GM10248 (cell line): ENCODE results near the gene NPPB.

Experiments used
- CTCF ChIA-PET: fragments of 300-600 bp; sonication (Branson Sonifier 250); formaldehyde crosslinking; extraction: SDS; loops from one replicate; lab custom pipeline; 2021; ENCODE audit warnings: antibody characterized with exemption; lab: Yijun Ruan, JAX
- POLR2A ChIA-PET: fragments of 350-650 bp; sonication (Branson Sonifier 250); formaldehyde crosslinking; extraction: SDS; loops from one replicate; lab custom pipeline; 2020; ENCODE audit warnings: antibody characterized with exemption; lab: Yijun Ruan, JAX
- DNase-seq: peaks from one replicate; pipeline ENCODE4 v3.0.0; 2012; ENCODE audit errors: extremely low spot score
- TF ChIP-seq, protein P1 (sequence below): IDR thresholded peaks from 2 replicates; pipeline ENCODE4 v1.5.1; 2012; ENCODE audit warnings: mild to moderate bottlenecking, low read depth; ENCODE audit errors: extremely low read depth, missing control alignments, control extremely low read depth

Gene NPPB

DNA sequence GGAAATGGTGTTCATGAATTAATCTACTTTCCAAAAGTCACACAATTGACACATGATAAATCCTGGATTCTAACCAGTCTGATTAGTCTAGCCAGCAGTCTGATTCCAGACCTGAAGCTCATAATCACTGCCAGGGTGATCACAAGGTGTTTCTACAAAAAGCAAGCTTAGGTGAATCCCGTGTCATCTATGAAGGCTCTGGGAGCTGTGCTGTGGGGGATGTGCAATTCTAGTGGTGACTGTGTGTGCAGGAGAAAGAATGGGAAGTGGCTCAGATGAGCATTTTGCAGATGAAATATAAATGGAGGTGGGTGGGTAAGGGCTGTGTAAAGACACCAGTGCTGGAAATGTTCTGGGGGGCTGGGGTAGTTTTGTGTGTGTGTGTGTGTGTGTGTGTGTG is 1.8 kb upstream of the NPPB start:
- DNase-seq: no peak
- TF ChIP-seq, protein P1, sequence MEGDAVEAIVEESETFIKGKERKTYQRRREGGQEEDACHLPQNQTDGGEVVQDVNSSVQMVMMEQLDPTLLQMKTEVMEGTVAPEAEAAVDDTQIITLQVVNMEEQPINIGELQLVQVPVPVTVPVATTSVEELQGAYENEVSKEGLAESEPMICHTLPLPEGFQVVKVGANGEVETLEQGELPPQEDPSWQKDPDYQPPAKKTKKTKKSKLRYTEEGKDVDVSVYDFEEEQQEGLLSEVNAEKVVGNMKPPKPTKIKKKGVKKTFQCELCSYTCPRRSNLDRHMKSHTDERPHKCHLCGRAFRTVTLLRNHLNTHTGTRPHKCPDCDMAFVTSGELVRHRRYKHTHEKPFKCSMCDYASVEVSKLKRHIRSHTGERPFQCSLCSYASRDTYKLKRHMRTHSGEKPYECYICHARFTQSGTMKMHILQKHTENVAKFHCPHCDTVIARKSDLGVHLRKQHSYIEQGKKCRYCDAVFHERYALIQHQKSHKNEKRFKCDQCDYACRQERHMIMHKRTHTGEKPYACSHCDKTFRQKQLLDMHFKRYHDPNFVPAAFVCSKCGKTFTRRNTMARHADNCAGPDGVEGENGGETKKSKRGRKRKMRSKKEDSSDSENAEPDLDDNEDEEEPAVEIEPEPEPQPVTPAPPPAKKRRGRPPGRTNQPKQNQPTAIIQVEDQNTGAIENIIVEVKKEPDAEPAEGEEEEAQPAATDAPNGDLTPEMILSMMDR: no peak
- ChIA-PET POLR2A (no interaction called here), CTCF (interaction anchor here (1.2 kb wide), 1 partner anchor 9 kb away, joined by 3 read pairs; no protein-coding TSS in a partner anchor)

DNA sequence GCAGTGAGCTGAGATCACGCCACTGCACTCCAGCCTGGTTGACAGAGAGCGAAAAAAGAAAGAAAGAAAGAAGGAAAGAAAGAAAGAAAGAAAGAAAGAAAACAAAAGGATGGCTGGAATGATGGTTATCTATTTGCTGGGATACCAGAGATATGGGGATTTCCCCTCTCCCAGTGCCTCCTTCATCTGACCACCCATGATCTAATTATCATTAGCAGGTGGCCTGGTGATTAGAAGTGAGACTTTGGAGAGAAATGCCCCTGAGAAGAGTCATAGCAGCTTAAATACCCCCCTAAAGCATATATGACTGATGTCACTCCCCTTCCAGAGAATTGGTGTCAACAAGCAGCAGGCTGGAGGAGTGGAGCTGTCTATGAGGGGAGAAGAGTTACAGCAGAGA is 1.3 kb upstream of the NPPB start:
- TF ChIP-seq, protein P1: no peak
- DNase-seq: no peak
- POLR2A ChIA-PET: no interaction called here
- CTCF ChIA-PET: interaction anchor here (1.2 kb wide), 1 partner anchor 10 kb away, joined by 3 read pairs; no protein-coding TSS in a partner anchor

DNA sequence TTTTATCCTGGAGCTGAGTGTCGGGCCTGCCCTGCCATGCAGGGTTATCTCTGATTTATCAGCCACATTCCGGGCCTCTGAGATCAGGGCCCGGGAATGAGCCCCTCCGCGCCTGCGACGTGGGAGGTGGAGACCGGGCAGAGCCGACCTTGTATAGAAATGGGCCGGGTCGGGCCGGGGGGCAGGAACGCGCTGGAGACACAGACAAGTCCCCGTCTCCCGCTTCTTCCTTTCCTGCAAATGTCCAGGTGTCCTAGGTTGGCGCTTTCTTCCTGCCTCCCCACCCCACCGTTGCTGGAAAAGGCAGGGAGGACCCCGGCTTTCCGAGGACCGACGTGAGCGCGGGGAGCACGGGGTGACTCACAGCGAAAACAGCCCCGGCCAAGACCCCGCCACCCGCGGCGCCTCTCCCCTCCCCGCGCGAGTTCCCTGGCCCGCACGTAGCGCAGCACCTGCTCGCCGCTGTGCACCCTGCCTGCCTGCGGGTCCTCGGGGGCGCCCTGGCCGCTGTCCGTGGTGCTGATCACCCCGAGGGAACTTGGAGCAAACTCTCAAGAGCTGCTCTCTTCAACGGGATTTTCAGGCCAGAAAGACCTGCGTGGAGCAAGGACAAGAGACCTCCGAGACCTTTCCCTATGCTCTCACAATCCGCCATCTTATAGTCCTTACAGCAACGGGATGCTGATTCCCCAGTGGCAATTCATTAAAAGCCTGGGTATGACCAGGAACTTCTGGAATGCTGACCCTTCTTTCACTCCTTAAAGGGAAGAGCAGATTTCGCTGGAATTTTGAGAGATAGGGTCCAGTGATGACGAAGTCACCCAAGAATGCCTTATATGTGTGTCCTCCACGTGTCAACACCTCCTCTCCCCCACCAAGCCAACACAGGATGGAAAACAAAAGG is 475 bp upstream of the NPPB start:
- ChIA-PET POLR2A (no interaction called here), CTCF (no interaction called here)
- TF ChIP-seq, protein P1: no peak
- peak; percentile 83 for DNase-seq

DNA sequence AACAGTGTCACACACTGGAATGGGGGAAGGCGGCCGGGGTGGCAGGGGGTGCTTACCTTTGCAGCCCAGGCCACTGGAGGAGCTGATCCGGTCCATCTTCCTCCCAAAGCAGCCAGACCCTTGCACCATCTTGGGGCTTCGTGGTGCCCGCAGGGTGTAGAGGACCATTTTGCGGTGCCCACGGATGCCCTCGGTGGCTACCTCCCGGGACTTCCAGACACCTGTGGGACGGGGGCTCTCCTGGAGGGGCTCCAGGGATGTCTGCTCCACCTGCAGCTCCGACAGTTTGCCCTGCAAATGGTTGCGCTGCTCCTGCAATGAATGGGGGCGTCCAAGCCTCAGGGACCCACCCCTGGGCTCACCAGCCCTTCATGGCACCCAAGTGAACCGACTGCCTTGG is 587 bp downstream of the NPPB start:
- DNase-seq: no peak
- ChIA-PET POLR2A (no interaction called here), CTCF (interaction anchor here (1.4 kb wide), 1 partner anchor 13 kb away, joined by 3 read pairs; no protein-coding TSS in a partner anchor)
- TF ChIP-seq, protein P1: no peak

DNA sequence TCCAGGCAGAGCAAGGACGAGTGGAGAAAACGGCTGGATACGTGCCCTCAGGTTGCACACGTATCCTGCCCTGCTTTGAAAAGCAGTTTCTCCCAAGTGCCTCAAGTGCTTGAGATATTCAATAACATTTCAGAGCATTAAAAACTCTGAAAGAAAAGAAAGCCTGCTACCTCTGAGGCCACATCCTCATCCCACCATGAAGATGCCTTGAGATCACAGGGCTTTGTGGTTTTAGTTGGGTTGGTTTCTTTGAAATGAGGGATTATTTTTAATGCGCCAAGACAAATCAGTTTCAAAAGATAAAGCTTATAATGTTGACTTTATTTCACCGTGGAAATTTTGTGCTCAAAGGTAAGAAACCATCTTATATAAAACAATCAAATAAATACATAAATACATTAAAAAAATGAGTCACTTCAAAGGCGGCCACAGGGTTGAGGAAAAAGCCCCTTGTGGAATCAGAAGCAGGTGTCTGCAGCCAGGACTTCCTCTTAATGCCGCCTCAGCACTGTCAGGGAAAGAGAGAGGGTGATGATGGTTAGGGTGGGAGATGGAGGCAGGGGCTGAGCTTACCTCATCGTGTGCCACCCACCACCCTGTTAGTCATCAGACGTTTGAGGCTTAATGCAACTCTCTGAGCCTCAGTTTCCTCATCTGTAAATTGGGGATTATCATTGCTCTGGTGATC is 1.4 kb downstream of the NPPB start:
- TF ChIP-seq, protein P1: no peak
- ChIA-PET CTCF (interaction anchor here (1.1 to 1.4 kb wide), 2 partner anchors 13 to 21 kb away, joined by 3 to 4 read pairs; no protein-coding TSS in a partner anchor), POLR2A (no interaction called here)
- no peak for DNase-seq

DNA sequence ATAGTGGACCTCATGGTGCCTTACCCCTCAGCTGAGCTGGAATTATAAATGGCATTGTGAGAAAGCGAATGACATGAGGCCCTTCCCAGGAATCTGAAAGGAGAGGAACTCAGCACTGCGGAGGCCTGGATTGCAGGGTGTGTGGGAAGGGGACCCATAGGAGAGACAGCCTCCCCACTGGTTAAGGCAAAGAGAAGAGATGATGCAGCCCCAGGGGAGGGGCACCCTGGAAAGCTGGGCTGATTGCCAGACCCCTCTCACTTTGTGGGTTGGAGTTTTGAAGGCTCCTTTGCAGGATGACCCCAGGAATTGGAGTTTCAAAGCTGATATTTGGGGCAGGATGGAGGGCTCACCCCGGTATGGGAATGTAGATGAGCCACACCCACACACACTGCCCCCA is 2.0 kb downstream of the NPPB start:
- TF ChIP-seq, protein P1: no peak
- POLR2A ChIA-PET: no interaction called here
- DNase-seq: no peak
- CTCF ChIA-PET: interaction anchor here (1.0 to 1.1 kb wide), 2 partner anchors 9 to 20 kb away, joined by 3 to 4 read pairs; no protein-coding TSS in a partner anchor
